ENCODE data around the gene SOX5. TPM values are rescaled to one million over a fixed set of nuclear protein-coding genes. Genes with fewer than 3 reads are reported as not detected.

The SOX5 gene
- total RNA-seq, 1 donor from 2014 or later, result 86.8 TPM

GRCh38 chr12:23561364-23562345 is 387.8 kb downstream of the SOX5 start:
- H3K4me1 Mint-ChIP-seq, result peaks cover 5% of the 10 kb centered on the region
- no peak for DNase-seq (ENCODE audit: low read depth, low spot score)
- H3K9me3 Mint-ChIP-seq, result no peaks in the 10 kb centered on the region
- H3K27ac Mint-ChIP-seq (ENCODE audit: unreplicated experiment), result no peak overlapping the region
- H3K27me3 Mint-ChIP-seq (ENCODE audit: low read depth), result no peaks in the 10 kb centered on the region
- TF ChIP-seq, protein P1, sequence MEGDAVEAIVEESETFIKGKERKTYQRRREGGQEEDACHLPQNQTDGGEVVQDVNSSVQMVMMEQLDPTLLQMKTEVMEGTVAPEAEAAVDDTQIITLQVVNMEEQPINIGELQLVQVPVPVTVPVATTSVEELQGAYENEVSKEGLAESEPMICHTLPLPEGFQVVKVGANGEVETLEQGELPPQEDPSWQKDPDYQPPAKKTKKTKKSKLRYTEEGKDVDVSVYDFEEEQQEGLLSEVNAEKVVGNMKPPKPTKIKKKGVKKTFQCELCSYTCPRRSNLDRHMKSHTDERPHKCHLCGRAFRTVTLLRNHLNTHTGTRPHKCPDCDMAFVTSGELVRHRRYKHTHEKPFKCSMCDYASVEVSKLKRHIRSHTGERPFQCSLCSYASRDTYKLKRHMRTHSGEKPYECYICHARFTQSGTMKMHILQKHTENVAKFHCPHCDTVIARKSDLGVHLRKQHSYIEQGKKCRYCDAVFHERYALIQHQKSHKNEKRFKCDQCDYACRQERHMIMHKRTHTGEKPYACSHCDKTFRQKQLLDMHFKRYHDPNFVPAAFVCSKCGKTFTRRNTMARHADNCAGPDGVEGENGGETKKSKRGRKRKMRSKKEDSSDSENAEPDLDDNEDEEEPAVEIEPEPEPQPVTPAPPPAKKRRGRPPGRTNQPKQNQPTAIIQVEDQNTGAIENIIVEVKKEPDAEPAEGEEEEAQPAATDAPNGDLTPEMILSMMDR (conservative IDR thresholded peaks at IDR 0.05), result no peak
- H3K4me3 Mint-ChIP-seq, result no peak overlapping the region
- peaks cover 18% of the 10 kb centered on the region for H3K36me3 Mint-ChIP-seq (ENCODE audit: low read depth)

GRCh38 chr12:23560611-23561010 is 388.9 kb downstream of the SOX5 start:
- Mint-ChIP-seq H3K27me3 (ENCODE audit: low read depth) (no peaks in the 10 kb centered on the region), H3K9me3 (no peaks in the 10 kb centered on the region), H3K4me3 (no peak overlapping the region), H3K36me3 (ENCODE audit: low read depth) (peaks cover 18% of the 10 kb centered on the region), H3K4me1 (peaks cover 15% of the 10 kb centered on the region), H3K27ac (ENCODE audit: unreplicated experiment) (no peak overlapping the region)
- no peak for DNase-seq (ENCODE audit: low read depth, low spot score)
- TF ChIP-seq, protein P1 (conservative IDR thresholded peaks at IDR 0.05), result no peak

- Mint-ChIP-seq H3K27ac (ENCODE audit: unreplicated experiment) (no peak overlapping the region), H3K4me1 (peaks cover 28% of the 10 kb centered on the region), H3K36me3 (ENCODE audit: low read depth) (peaks cover 20% of the 10 kb centered on the region), H3K4me3 (no peak overlapping the region), H3K9me3 (no peaks in the 10 kb centered on the region), H3K27me3 (ENCODE audit: low read depth) (no peaks in the 10 kb centered on the region)
- no peak for DNase-seq (ENCODE audit: low read depth, low spot score)
- TF ChIP-seq, protein P1 (conservative IDR thresholded peaks at IDR 0.05), result no peak
Measured at GRCh38 chr12:23559268-23559753, 390.2 kb downstream of the SOX5 start.

DNA sequence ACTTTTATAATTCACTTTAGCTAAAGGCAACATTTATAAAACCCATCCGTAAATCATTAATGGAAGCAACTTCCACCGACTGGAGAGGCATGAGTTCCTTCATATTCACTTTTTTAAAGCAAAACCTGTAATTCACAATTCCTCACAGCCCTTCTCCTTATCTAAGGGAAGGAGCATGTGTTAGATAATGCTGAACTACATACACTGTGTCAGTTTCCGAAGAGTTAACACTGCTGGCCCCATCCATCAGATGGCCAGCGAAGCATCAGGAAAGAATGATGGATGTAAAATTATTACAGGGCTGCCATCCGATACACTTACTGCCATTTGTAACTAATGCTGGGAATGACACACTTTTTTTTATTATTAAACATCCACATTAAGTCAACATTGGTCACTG is 392.8 kb downstream of the SOX5 start:
- Mint-ChIP-seq H3K27ac (ENCODE audit: unreplicated experiment) (no peak overlapping the region), H3K4me3 (no peak overlapping the region), H3K9me3 (no peaks in the 10 kb centered on the region), H3K4me1 (peaks cover 44% of the 10 kb centered on the region), H3K36me3 (ENCODE audit: low read depth) (peaks cover 36% of the 10 kb centered on the region), H3K27me3 (ENCODE audit: low read depth) (no peaks in the 10 kb centered on the region)
- TF ChIP-seq, protein P1 (conservative IDR thresholded peaks at IDR 0.05), result no peak
- DNase-seq (ENCODE audit: low read depth, low spot score), result no peak

- TF ChIP-seq, protein P1 (conservative IDR thresholded peaks at IDR 0.05), result no peak
- peaks cover 44% of the 10 kb centered on the region for H3K4me1 Mint-ChIP-seq
- H3K27me3 Mint-ChIP-seq (ENCODE audit: low read depth), result no peaks in the 10 kb centered on the region
- H3K27ac Mint-ChIP-seq (ENCODE audit: unreplicated experiment), result peak overlapping the region; percentile 45
- no peak for DNase-seq (ENCODE audit: low read depth, low spot score)
- H3K9me3 Mint-ChIP-seq, result no peaks in the 10 kb centered on the region
- H3K36me3 Mint-ChIP-seq (ENCODE audit: low read depth), result peaks cover 30% of the 10 kb centered on the region
- H3K4me3 Mint-ChIP-seq, result peak overlapping the region; percentile 38
Measured at GRCh38 chr12:23555825-23556207, 393.7 kb downstream of the SOX5 start.

Measured in neural crest cell (in vitro differentiated cells).